HEK293T (cell line): ENCODE measurements around the gene DQX1.
A peak's percentile ranks its signal among the peaks of the same experiment; 100 is the strongest.
"Not testable (repeated sequence)": the region's sequence is repeated elsewhere in the genome, so short reads cannot be mapped to it uniquely, and the experiment has no call there.

Source experiments
- CTCF ChIA-PET: fragments of 350-600 bp; formaldehyde crosslinking; extraction: SDS; loops from one replicate; lab custom pipeline; 2021; ENCODE audit warnings: antibody characterized with exemption, inconsistent platforms; lab: Yijun Ruan, JAX
- POLR2A ChIA-PET: fragments of 350-600 bp; formaldehyde crosslinking; extraction: SDS; loops from one replicate; lab custom pipeline; 2020; ENCODE audit warnings: antibody characterized with exemption, inconsistent platforms; lab: Yijun Ruan, JAX
- DNase-seq: peaks from one replicate; pipeline ENCODE4 v3.0.0; 2012; ENCODE audit warnings: mixed read lengths; ENCODE audit errors: extremely low spot score
- BHLHE40 ChIP-seq: fragments of 450-650 bp; IDR thresholded peaks from 2 replicates; pipeline ENCODE4 v1.6.1; 2016; ENCODE audit warnings: mild to moderate bottlenecking, moderate library complexity, borderline replicate concordance
- ELF4 ChIP-seq: fragments of 450-650 bp; IDR thresholded peaks from 2 replicates; pipeline ENCODE4 v1.6.1; 2017; ENCODE audit warnings: antibody characterized with exemption
- FOXK2 ChIP-seq: fragments of 450-650 bp; IDR thresholded peaks from 2 replicates; pipeline ENCODE4 v1.6.1; 2016; ENCODE audit warnings: mild to moderate bottlenecking
- FOXM1 ChIP-seq: fragments of 450-650 bp; IDR thresholded peaks from 2 replicates; pipeline ENCODE4 v1.6.1; 2017; ENCODE audit warnings: mild to moderate bottlenecking, borderline replicate concordance
- L3MBTL2 ChIP-seq: fragments of 450-650 bp; conservative IDR thresholded peaks from 2 replicates; pipeline ENCODE4 v1.6.1; 2016; ENCODE audit warnings: mild to moderate bottlenecking
- LEF1 ChIP-seq: fragments of 450-650 bp; IDR thresholded peaks from 2 replicates; pipeline ENCODE4 v1.6.1; 2017; ENCODE audit warnings: mild to moderate bottlenecking, borderline replicate concordance
- NFRKB ChIP-seq: fragments of 450-650 bp; IDR thresholded peaks from 2 replicates; pipeline ENCODE4 v1.6.1; 2016; ENCODE audit warnings: mild to moderate bottlenecking, moderate library complexity
- SP1 ChIP-seq: fragments of 450-650 bp; IDR thresholded peaks from 2 replicates; pipeline ENCODE4 v1.6.1; 2017
- SUZ12 ChIP-seq: fragments of 450-650 bp; IDR thresholded peaks from 2 replicates; pipeline ENCODE4 v1.6.1; 2016; ENCODE audit warnings: mild to moderate bottlenecking
- ZNF384 ChIP-seq: fragments of 450-650 bp; IDR thresholded peaks from 2 replicates; pipeline ENCODE4 v1.6.1; 2016
- TF ChIP-seq, protein P1 (sequence below): fragments of 450-650 bp; IDR thresholded peaks from 2 replicates; pipeline ENCODE4 v1.6.1; 2016

DQX1 gene

DNA sequence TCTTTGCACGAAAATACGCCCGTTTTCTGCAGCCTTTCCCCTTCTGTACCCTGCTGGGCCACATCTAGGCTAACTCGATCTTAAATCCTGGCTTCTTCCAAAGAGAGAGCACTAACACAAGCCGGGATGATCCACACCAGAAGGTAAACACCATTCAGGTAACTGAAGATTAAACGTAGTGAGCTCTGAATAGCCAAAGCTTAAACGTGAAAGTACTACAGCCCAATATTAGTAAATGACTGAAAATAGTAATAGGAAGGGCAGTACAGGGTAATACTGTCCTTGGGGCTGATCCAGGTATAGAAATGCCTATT, 53.1 kb downstream of the DQX1 start:
- no peak for DNase-seq
- POLR2A ChIA-PET, result interaction anchor here (0.7 to 5.4 kb wide), 19 partner anchors 9 to 181 kb away, joined by 3 to 62 read pairs (median 3); partner anchors contain the start of genes AUP1, C2orf81, CCDC142 and HTRA2
- CTCF ChIA-PET, result no interaction called here
- no peak for TF ChIP-seq NFRKB
- no peak for TF ChIP-seq L3MBTL2
- TF ChIP-seq FOXK2, result no peak
- no peak for TF ChIP-seq SUZ12
- TF ChIP-seq LEF1, result no peak
- no peak for TF ChIP-seq BHLHE40
- no peak for TF ChIP-seq ZNF384
- TF ChIP-seq ELF4, result no peak
- TF ChIP-seq SP1, result no peak
- no peak for TF ChIP-seq FOXM1
- TF ChIP-seq, protein P1, sequence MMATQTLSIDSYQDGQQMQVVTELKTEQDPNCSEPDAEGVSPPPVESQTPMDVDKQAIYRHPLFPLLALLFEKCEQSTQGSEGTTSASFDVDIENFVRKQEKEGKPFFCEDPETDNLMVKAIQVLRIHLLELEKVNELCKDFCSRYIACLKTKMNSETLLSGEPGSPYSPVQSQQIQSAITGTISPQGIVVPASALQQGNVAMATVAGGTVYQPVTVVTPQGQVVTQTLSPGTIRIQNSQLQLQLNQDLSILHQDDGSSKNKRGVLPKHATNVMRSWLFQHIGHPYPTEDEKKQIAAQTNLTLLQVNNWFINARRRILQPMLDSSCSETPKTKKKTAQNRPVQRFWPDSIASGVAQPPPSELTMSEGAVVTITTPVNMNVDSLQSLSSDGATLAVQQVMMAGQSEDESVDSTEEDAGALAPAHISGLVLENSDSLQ, result no peak

DNA sequence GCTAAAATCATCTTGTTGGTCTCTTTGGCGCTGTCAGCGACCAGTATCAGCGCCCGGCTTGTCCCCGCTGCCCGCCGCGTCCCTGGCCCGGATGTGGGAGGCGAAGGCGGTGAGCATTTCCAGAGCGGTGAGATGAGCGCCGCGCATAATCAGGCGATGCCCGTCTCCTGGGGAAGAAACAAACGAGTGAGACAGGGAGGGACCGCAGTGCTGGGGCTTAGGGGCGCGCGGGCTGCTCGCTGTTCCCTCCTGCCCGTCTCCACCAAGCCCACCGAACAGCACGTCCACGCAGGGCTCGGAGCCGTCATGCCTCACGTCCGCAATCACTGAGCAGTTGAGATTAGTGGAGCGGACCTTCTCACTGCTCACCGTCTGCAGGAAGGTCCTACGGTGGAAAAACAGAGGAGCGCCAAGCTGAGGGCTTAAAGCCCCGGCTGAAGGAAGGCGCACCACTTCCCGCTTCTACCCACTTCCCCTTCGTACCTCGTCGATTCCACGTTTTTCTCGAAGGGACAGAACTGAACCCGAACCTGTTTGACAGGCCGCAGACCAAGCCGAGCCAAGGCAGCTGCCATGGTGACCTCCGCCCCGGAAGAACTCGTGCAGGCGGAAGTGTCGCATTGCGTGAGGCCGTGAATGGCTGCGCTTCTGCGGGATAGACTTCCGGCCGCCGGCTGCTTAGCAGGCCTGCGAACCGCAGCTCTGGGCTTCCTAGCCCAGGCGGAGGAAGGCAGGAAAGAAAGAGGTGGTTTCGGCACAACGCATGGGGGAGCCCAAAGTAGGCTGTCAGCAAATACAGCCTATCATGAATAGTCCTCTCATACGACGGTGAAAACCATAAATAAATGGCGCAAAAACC, 53.7 kb downstream of the DQX1 start, which contains the start of gene MRPL53:
MRPL53 (minus strand) TSS at position 595 of the 859 bp plus-strand sequence; CDS start at position 575, 20 bp downstream.
- peak; percentile 69; the same call in 1 of the 2 replicates for TF ChIP-seq L3MBTL2
- no peak for TF ChIP-seq SP1
- TF ChIP-seq ELF4, result peak; percentile 71
- TF ChIP-seq, protein P1, result peak; percentile 49; the same call in 1 of the 2 replicates

DNA sequence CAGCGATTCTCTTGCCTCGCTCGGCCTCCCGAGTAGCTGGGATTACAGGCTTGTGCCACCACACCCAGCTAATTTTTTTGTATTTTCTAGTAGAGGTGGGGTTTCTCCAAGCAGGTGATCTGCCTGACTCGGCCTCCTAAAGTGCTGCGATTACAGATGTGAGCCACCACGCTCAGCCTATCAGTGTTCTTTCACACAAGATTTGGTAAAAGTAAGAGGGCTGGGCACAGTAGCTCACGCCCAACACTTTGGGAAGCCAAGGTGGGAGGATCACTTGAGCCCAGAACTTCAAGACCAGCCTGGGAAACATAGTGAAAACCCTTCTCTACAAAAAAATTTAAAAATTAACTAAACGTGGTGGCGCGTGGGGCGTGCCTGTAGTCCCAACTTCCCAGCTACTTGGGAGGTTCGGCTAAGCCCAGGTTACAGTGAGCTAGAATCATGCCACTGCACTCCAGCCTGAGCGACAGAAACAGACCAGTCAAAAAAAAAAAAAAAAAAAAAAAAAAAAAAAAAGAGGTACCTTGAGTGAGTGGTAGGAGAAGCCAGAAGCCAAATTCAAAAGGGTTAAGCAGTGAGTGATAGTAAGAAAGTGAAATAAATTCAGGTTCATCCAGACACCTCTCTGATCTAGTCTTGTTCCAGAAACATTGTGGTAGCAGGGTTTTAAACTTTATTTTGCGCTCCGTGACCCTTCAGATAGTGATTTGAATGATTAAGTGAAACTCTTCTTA, 54.5 kb downstream of the DQX1 start:
- peak; percentile 89 for TF ChIP-seq ZNF384
- TF ChIP-seq, protein P1, result no peak
- CTCF ChIA-PET, result no interaction called here
- DNase-seq, result no peak
- POLR2A ChIA-PET, result interaction anchor here (1.0 to 5.4 kb wide), 4 partner anchors 11 to 36 kb away, joined by 3 to 62 read pairs (median 27); partner anchors contain the start of genes CCDC142, PCGF1, TTC31 and WBP1

More for the DNA sequence above, 53.7 kb downstream of the DQX1 start, which contains the start of gene MRPL53:
- ChIA-PET CTCF (no interaction called here), POLR2A (interaction anchor here (0.7 to 5.4 kb wide), 20 partner anchors 8 to 182 kb away, joined by 3 to 62 read pairs (median 3); partner anchors contain the start of genes AUP1, C2orf81, CCDC142 and HTRA2)
- DNase-seq, result peak; percentile 86

DNA sequence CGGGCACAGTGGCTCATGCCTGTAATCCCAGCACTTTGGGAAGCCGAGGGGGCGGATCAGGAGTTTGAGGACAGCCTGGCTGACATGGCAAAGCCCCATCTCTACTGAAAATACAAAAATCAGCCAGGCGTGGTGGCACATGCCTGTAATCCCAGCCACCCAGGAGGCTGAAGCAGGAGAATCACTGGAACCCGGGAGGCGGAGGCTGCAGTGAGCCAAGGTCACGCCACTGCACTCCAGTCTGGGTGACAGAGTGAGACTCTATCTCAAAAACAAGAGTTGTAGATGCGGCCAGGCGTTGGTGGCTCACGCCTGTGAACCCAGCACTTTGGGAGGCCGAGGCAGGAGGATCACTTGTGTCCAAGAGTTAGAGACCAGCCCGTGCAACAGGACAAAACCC, 55.3 kb downstream of the DQX1 start:
- CTCF ChIA-PET, DNase-seq: not testable (repeated sequence)
- POLR2A ChIA-PET, result interaction anchor here (1.0 to 5.4 kb wide), 2 partner anchors 12 to 36 kb away, joined by 3 to 62 read pairs; partner anchors contain the start of genes PCGF1 and WBP1
